HG03060 (cell line): ENCODE measurements around the gene ST3GAL4.

ENCODE experiments used
- ATAC-seq: cut with Tn5 transposase; IDR thresholded peaks from one replicate; pipeline ENCODE4 v1.9.1; 2021; ENCODE audit warnings: low read depth, moderate number of reproducible peaks; ENCODE audit not compliant: unreplicated experiment

ST3GAL4 gene

DNA sequence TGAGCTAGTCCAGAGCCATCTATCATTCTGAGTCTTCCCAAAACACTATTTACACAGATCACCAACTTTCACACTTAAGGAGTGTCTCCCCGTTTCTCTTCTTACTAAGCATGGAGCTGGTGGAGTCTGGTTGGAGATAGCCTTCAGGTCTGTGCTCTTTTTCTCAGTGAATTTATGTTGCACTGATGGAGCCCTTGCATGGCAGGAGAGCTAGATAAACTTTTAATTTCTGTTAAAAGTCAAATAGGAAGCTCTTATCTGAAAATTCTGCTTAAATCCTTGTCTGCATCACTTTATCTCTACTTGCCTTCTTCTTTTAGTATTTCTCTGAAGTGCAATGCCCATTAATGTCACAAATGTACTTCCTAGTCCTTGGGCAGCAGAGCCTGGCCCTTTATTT lies 63.4 kb downstream of the ST3GAL4 start:
- no peak for ATAC-seq

DNA sequence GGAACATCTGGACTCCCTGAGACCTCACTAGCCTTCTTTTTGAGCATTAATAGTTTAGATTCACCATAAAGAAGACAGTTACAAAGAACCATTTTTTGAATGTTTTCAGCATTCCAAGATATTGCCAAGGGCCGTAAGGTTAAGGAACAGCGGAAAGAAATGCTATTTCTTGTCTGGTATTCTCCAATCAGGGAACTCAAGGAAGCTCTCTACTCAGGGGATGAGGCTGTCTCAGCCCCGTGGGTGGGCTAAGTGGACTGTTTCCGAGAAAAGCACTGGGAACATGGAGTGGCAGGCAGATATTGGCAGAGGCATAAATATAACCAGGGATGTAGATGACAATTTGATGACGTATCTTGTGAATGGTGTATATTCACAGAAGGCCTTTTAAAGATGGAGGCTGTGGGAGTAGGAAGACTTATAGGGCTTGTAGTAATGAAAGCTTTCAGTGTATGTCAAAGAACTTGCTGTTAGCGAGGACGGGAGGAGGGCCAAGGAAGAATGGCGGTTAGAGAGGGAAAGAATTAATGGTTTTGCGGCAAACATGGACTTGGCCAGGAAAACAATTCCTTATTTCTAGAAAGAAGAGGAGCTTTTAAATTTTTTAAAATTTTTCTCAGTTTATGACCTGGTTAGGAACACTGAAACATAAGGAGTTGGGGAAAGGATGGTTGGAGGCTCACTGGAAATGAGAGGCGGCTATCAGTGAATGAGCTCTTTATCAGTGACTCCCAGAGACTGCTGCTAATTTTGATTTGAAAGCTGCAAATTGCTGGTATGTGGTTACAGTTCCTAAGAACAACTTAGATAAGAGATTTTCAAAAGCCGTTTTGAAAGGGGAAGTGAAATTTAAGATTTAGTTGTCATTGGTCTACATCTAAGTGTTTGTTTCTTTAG lies 64.6 kb downstream of the ST3GAL4 start:
- ATAC-seq, result peak; percentile 89

DNA sequence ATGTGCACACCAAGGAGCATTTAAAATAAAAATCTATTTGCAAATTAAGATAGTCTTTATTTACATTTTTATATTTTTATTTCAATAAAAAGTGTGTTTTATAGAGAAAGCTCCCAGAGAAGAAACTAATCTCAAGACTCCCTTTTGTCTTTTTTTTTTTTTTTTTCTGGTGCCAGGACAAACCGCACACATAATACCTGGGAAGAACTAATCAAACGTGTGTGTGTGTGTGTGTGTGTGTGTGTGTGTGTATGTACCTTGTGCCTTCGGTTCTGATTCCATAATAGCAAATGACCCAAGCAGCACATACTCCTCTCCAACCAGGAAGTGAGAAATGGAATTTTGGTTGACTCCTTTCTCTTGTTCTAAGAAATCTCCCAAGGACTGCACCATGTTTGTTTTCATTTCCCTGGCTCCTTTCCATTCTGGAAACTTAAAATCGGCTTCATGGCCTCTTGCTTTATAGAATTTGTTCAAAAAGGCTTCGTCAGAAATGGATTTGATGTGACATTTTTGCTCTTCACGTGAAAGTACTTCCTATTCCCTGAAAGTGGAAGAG lies 65.3 kb downstream of the ST3GAL4 start:
- no peak for ATAC-seq

DNA sequence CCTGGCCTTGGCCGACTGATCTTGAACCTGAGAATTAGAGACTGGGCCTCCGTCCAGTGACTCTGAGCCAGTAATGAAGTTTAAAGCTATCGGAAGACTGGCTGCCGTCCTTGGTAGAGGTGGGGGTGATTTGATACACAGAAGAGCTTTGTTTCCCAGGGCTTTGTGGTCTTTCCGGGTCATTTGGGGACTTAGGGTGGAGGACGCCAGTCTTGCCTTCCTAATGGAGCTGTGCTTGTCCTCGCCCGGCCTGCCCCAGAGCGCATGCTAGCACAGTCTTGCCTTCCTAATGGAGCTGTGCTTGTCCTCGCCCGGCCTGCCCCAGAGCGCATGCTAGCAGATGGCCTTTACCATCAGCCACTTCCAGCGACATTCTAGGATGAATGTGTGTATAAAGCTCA lies 65.8 kb downstream of the ST3GAL4 start:
- no peak for ATAC-seq

DNA sequence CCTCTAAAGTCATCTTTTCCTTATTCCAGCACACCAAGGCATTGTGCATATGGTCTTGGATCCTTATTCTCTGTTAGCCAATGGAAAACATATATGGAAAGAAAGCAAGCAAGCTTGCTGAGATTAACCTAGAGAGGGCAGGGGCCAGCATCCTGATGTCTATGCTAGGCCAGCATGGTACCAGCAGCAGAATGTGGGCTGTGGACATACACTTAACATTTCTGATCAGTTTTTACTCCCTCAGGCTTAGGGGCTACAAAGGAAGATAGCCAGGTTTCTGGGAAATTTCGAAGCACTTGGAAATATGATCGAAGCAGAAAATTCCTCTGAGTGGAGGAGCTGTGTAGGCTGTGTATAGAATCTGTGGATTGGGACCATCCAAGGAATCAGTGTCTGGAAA lies 67.0 kb downstream of the ST3GAL4 start:
- no peak for ATAC-seq

DNA sequence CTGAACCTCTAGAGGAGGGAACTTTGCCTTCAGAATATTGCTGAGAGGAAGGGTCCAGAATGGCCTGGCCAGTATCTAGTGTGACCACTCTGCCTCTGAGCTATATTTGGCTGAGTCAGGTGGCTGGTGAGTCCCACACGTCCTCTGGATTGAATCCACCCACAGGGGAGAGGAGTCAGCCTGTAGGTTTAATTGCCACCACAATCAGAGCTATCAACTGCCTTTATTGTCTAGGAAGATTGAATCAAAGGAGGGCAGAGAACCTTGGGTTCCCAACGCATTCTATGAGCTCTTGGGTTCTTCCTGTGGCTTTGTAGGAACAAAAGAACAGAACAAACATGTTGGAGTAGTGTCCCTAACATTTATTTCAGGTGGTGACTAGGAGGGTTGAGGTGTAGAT lies 67.7 kb downstream of the ST3GAL4 start:
- no peak for ATAC-seq

DNA sequence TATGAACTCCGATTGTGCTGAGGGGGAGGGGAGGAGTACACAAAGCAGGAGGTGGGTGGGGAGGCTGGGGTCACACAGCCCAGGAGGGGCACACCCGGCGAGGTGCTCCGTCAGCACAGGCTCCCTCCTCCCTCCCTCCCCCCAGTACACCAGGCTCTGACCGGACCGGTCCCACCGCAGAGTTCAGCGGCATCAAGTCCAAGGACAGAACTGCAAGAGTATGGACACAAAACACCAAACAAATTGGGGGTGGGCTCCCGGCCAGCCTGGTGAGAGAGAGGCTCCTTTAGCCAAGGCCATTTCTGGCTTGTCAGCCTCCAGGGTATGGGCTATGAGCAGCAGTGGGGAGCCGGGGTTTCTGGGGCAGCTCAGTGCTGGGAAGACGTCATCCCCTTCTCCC lies 68.3 kb downstream of the ST3GAL4 start:
- no peak for ATAC-seq

DNA sequence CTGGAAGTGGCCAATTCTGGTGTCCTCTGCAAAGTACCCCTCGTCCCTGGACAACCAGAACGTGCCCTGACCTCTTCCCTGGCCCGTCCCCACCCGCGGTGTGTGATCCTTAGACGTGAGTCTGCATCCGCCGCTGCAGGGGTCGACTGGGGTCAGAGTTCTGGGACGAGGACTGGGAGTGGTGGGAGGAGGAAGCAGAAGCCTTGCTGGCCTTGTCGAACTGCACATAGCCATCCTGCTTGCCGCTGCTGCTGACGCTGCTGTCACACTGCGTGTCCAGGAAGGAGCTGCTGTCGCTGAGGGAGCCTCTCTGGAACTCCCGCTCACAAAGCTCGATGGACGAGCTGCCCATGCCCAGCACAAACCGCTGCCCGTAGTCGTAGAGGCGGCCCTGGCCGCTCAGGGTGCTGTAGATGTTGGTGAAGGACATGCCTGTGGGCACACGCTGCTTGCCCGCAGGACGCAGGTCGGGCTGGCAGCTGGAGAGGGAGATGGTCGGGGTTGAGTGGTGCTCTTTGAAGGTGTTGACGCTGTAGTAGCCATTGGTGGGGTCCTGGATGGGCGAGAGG lies 69.1 kb downstream of the ST3GAL4 start:
- ATAC-seq, result no peak

DNA sequence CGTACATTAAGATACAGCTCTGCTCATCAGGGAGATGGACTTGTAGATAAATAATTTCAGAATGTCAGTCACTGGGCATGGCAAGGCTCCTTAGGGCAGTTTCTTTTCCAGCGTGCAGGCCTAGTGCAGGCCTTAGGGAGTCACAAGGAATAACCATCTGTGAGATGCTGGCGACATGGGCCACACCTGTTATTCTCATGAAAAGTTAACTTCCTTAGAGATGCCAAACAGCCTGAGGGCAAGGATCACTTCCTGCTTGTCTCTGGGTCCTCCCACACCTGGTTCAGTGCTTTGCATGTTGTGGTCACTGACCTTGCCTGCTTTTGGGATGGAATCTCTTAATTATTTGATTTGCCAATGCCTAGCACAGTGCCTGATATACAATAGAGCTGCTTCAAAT lies 70.6 kb downstream of the ST3GAL4 start:
- ATAC-seq, result no peak

DNA sequence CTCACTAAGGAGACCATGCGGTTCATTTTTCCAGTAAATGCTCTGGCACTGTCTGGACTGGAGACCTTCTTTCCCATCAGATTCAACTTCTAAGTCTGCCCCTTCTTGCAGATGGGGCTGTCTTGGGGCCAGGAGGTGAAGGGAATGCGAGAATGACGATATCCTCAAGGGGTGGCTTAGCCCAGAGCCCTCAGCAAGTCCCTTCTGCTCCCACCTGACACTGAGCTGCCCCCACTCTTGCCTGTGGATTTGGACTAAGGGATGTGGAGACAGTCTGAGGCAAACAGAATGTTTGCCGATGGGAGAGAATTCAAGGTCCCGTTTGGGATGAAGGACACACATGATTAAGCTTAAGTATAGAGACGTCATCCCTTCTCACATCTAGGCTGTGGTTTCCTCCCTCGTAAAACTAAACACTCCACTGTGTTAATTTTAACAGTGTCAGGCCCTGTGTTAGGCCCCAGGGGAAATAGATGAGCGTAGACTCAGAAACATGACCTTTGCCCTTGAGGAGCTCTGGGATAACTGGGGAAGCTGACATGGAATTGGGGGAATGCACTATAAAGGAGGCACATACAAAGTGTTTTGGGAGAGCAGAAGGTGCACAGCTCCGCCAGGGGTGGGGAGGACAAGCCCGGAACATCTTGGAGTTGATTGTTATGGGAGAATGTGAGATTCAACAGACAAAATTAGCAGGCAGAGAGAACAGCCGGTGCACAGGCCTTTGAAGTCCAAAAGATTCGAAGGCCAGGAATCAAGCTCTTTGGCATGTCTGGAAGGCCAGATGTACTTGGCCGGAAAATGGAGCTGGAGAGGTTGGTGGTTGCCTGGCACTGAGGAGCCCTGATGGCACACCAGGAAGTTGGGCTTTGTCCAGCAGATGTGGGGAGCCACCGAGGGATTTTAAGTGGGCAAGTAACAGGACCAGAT lies 71.6 kb downstream of the ST3GAL4 start:
- peak; percentile 85 for ATAC-seq

DNA sequence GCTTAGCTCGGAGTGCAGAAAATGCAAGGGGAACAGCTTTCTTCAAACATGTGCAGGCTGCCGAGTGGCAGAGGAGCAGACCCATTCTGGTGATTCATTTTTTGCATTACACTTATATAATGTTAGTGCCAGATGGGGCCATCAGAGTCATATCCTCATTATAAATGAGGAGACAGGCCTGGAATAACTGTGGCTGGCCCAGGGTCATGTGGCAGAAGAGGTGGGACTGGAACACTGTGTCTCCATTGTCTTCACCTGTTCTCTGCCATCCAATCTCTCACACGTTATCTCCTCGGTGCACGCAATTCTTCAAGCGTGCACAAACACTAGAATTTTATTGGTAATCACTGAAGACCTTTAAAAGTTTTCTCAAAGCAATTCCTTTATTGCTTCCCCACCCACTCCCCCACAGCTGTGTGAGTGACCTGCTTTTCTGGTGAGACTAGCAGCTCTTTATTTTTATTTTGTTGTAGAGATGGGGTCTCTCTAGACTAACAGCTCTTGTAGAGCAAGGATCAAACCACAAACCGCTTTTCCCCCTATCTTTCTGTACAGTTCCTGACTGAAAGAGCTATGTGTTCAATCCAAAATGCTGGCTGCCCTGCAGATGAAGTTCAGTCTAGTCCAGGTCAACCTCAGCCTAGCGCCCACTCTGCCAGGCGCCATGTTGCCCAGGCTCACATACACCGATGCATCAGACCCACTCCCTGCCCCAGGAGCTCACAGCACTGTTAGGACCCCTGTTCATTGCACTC lies 75.3 kb downstream of the ST3GAL4 start:
- no peak for ATAC-seq

DNA sequence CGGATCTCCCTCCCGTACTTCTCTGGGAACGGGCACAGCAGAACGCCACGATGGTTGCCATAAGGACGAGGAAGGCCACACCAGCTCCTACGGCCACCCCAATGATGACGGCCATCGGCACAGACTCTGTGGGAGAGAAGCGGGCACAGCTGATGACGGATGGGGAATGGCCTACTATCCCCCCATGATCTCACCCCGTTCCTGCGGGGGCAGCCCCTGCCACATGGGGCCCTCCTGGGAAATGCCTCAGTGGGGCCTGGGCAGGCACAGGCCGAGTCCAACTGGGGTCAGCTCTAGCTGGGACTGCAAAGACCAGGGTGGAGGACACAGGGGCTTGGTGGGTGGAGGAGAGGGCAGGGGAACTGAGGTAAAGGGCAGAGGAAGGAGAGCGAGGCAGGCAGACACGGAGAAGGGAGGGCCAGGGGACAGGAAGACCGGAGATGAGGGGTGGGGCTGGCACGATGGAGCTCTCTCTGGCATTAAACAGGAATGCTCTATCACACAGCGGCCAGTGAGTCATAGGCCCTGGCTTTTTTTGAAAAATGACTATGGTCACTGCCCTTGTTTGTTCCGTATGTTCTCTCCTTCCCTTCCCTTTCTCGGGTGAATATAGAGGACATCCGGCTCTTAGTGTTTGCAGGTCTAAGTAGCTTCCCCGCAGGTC lies 76.0 kb downstream of the ST3GAL4 start:
- ATAC-seq, result no peak

DNA sequence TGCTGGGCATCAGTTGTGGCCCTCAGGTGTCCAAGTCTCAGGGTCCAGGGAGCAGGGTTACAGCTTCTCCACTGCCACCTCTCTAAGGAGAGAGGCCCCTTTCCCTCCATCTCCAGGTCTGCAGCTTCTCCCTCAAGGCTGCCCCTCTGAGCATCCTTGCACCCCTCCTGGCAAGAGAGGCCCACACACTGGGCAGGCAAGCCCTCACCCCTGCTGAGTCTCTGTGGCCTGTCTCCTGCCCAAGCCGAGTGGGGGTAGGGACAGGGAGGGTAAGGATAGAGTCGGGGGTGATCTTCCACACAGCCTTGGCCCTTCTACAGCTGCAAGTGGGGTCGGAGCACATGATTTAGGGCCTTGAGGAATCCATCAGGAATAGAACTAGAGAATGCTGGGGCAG lies 76.6 kb downstream of the ST3GAL4 start:
- ATAC-seq, result no peak

DNA sequence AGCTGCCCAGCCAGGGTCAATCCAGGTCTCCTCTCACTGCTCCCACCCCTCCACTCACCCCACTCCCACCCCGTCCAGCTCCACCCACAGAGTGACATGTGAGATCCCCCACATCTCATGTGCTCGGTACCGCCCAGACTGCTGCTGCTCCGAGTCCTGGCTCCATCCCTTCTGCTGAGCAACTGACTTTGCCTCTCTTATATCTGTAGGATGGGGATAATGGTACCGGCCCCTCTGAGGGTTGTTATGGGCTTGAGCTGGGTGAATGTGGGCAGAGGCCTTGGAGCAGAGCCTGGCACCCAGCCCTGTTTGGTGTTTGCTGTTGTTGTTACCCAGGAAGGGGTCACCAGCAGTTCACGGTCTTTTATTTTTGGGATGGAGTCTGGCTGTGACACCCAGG lies 77.0 kb downstream of the ST3GAL4 start:
- no peak for ATAC-seq

DNA sequence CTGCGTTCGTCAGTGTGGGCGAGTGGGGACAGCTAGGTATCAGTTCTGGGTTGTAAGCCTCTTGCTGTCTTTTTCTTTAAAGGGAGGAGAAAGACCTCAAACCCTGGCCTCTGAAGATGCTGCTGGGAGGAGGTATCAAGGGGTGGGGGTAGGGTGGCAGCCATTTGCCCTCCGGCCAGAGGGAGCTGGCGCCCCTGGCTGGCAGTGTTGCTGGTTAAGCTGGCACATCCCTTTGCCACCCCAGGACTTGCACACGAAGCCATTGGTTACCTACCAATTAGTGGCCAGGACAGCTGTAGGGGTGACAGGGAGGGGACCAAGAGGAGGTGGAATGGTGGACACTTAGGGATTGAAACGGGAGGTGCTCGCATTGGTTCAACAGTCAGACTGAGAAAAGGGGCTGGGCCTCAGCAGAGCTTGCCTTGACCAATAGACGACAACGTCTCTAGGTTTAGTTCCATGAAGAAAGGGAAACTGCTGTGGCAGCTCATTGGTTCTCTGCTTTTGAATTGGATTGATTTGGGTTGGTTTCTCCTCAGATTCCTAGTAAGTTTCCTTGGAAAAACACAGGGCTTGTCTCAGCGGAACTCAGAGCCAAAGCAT lies 77.9 kb downstream of the ST3GAL4 start:
- no peak for ATAC-seq

DNA sequence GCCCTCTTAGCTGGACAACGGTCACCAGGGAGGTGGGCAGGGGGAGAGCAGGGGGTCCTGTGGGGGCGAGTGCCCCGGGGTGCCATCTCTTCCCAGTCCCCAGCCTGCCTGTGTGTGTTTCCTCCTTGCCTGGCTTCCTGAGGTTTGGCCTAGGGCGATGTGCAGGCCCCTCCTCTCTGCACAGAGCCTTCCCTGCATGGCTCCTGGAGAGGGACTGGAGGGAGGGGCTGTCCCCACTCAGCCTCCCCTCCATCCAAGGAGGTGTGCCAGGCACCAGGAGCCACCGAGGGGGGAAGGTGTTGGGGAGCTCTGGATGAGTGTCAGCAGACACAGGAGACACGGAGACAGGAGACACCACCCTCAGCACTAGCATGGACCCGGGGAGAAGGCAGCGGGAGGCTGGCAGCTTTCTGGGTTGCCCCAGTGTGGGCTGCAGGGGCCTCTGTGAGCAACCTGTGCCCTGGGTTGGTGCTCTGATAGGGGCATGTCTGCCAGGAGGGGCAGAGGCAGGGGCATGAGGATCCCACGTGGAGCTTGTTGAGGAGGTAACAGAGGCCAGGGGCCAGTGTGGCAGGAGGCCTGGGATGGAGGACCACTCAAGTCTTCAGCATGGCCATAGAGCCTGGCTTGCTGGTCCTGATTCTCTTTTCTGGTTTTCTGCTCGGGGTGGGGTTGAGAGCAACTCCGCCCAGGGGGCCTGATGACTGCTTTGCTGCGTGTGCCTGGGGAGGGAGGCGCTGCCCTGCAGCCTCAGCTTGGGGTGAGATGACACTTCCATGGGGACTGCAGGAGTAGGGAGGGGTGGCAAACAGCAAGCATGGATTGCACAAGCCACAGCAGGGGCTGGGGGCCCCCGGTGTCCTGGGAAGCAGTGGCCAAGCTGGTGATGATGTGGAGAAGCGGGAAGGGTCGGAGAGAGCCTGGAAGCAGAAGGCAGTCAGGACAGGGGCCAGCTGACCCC lies 78.8 kb downstream of the ST3GAL4 start:
- no peak for ATAC-seq

DNA sequence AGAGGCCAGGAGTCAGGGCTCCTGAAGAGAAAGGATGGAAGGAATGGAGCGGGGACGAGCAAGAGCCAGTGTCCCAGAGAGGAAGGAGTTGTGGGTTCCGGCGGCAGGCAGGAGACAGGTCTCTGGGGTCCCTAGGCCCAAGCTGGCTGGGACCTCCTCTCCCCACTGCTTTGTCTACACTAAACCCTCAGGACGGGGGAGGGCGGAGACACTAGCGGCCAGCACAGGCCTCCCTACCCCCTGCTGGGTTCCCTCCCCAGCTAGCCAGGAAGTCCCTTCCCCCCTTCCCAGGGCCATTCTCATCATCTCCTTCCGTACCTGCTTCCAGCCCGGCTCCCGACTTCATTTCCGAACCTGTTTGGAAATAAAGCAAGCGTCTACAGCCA lies 79.5 kb downstream of the ST3GAL4 start:
- no peak for ATAC-seq

DNA sequence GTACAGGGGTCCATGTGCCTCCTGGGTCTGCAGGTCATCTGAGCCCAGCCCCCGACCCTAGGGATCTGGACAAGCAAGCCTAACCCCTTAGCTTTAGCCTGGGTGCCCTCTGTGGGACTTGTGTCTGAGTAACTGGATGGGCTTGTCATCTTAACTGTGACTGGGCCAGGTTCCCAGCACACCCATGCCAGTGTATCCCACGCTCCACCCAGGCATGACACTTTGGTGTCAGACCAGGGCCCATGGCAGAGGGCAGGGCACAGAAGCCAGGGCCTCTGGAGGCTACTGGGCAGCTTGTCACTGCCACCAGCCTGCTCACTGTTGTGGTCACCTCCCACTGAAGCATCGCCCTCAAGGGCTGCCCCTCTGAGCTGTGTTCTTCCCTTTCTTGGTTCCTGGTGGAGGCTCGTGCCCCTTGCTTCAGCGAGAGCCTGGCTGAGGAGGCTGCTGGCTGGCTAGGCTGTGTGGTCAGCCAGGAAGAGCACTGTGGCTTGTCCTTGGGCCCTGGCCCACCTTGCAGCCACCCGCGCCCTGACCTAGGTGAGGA lies 80.8 kb downstream of the ST3GAL4 start:
- ATAC-seq, result no peak
